ENCODE measurements around the gene TRIM14. TPM values are rescaled to one million over a fixed set of nuclear protein-coding genes. Genes with fewer than 3 reads are reported as not detected.

The TRIM14 gene, protein sequence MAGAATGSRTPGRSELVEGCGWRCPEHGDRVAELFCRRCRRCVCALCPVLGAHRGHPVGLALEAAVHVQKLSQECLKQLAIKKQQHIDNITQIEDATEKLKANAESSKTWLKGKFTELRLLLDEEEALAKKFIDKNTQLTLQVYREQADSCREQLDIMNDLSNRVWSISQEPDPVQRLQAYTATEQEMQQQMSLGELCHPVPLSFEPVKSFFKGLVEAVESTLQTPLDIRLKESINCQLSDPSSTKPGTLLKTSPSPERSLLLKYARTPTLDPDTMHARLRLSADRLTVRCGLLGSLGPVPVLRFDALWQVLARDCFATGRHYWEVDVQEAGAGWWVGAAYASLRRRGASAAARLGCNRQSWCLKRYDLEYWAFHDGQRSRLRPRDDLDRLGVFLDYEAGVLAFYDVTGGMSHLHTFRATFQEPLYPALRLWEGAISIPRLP
- 1 to 10 TPM; 1.8 to 2.0 TPM for total RNA-seq

DNA sequence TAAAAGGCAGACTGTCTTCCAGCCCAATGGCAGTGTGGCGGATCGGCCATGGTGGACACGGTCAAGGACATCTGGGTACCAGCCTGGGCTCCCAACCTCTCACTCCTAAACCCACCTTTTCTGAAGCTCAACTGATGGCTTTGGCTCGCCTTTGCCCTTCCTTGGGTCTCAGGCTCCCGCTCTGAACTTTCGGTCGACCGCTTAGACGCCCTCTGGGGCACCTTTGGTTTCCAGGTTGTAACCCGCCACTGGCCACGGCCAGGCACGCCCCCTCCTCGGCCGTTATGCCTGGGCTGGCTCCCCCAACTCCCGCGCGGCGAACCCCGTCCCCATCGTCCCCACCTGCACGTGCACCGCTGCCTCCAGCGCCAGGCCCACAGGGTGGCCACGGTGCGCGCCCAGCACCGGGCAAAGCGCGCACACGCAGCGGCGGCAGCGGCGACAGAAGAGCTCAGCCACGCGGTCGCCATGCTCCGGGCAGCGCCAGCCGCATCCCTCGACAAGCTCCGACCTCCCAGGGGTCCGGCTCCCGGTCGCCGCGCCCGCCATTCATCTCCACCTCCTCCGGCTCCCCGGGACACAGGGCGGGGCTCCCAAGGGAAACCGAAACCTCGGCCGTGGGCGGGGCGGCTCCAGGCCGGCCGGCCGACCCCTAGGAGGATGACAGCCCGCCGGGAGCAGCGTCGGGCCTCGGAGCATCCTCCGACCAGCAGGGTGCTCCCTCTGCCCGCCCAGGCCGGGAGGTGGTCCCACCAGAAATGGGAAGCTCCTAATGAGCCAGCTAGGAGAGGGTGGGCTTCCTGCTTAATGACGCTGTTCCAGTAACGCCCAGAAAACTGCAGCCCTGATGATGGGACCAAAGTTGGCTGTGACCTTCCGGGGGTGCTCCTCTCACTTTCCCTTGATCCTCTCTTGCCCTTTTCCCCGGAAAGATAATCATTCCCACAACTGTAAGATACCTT is at the start of gene TRIM14:
TRIM14 (minus strand) TSS at position 583 of the 962 bp plus-strand sequence; CDS start at position 549, 34 bp downstream.
- no peak for DNase-seq (ENCODE audit: low spot score)

DNA sequence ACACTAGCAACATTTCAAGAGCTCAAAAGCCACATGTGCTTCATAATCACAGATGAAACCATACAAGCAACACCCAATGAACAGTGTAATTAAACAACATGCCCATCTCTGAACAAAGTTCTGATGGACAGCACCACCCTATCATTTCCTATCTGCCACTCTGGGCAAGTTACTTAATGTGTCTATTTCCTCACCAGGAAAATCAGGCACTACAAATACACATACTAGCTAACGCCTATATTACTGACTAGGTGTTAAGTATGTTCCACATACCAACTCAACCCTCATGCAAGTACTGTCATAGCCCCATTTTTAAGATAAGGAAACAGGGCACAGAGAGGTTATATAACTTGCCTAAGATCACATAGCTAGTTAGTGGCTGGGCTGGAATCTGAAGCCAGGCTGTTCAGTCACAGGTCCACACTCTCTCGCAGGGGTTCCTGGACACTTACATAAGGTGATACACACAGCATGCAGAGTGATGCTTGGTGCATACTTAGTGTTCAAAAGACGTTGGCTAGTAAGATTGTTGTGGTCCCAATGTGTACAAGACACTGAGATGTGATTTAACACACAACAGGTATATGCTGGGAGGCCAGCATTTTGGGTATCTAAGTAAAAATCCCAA is 49.2 kb upstream of the TRIM14 start:
- Histone ChIP-seq H3K4me3 (no peak overlapping the region), H3K4me1 (no peaks in the 10 kb centered on the region), H3K36me3 (no peaks in the 10 kb centered on the region), H3K9me3 (no peaks in the 10 kb centered on the region), H3K27ac (no peak overlapping the region), H3K27me3 (no peaks in the 10 kb centered on the region)
- TF ChIP-seq, protein P1, sequence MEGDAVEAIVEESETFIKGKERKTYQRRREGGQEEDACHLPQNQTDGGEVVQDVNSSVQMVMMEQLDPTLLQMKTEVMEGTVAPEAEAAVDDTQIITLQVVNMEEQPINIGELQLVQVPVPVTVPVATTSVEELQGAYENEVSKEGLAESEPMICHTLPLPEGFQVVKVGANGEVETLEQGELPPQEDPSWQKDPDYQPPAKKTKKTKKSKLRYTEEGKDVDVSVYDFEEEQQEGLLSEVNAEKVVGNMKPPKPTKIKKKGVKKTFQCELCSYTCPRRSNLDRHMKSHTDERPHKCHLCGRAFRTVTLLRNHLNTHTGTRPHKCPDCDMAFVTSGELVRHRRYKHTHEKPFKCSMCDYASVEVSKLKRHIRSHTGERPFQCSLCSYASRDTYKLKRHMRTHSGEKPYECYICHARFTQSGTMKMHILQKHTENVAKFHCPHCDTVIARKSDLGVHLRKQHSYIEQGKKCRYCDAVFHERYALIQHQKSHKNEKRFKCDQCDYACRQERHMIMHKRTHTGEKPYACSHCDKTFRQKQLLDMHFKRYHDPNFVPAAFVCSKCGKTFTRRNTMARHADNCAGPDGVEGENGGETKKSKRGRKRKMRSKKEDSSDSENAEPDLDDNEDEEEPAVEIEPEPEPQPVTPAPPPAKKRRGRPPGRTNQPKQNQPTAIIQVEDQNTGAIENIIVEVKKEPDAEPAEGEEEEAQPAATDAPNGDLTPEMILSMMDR (IDR thresholded peaks at IDR 0.05) = no peak
- DNase-seq (ENCODE audit: low spot score) = no peak

More for the DNA sequence above, at the start of gene TRIM14:
- TF ChIP-seq, protein P1 (IDR thresholded peaks at IDR 0.05) = no peak
- H3K27ac ChIP-seq = peak within 1 kb of the TSS; percentile 7 to 31
- H3K27me3 ChIP-seq = no peaks in the 10 kb centered on the region
- peak within 1 kb of the TSS; percentile 45 to 59 for H3K4me3 ChIP-seq
- H3K9me3 ChIP-seq = no peaks in the 10 kb centered on the region
- no peaks in the 10 kb centered on the region for H3K36me3 ChIP-seq
- peaks cover 0 to 10% of the 10 kb centered on the region in 2 donors for H3K4me1 ChIP-seq

DNA sequence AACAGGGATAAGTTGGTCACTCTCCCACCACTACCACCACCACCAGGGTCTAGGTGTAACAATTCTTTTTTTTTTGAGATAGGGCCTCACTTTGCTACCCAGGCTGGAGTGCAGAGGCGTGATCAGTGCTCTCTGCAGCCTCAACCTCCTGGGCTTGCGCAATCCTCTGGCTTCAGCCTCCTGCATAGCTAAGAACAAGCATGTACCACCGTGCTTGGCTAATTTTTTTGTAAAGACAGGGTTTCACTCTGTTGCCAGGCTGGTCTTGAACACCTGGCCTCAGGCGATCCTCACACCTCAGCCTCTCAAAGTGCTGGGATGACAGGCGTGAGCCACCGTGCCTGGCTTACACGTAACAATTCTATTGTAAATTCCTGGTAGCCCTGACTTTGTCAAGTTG is 45.9 kb upstream of the TRIM14 start:
- H3K27me3 ChIP-seq = no peaks in the 10 kb centered on the region
- no peak for DNase-seq (ENCODE audit: low spot score)
- no peaks in the 10 kb centered on the region for H3K36me3 ChIP-seq
- H3K4me1 ChIP-seq = no peaks in the 10 kb centered on the region
- no peak overlapping the region for H3K4me3 ChIP-seq
- TF ChIP-seq, protein P1 (IDR thresholded peaks at IDR 0.05) = no peak
- no peak overlapping the region for H3K27ac ChIP-seq
- H3K9me3 ChIP-seq = no peaks in the 10 kb centered on the region

DNA sequence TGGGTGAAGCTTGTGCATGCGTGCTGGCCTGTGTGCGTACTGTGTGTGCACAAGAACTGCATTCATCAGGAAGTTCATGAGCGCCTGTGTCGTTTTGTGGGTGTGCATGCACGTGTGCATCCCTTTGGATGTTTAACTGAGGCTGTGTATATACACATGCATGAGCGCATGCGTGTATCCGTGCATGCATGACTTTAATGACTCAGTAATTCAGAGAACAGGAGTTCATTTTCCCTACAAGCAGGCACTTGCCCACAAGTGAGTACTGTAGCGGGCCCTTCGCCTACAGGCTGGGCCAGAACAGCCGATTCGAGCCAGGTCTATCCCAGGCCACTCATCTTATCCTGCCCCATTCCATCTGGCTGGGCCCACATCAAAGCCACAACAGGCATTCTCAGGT is 43.6 kb upstream of the TRIM14 start:
- no peak overlapping the region for H3K4me3 ChIP-seq
- TF ChIP-seq, protein P1 (IDR thresholded peaks at IDR 0.05) = no peak
- H3K27me3 ChIP-seq = no peaks in the 10 kb centered on the region
- H3K27ac ChIP-seq = no peak overlapping the region
- H3K36me3 ChIP-seq = no peaks in the 10 kb centered on the region
- no peaks in the 10 kb centered on the region for H3K4me1 ChIP-seq
- no peak for DNase-seq (ENCODE audit: low spot score)
- no peaks in the 10 kb centered on the region for H3K9me3 ChIP-seq

DNA sequence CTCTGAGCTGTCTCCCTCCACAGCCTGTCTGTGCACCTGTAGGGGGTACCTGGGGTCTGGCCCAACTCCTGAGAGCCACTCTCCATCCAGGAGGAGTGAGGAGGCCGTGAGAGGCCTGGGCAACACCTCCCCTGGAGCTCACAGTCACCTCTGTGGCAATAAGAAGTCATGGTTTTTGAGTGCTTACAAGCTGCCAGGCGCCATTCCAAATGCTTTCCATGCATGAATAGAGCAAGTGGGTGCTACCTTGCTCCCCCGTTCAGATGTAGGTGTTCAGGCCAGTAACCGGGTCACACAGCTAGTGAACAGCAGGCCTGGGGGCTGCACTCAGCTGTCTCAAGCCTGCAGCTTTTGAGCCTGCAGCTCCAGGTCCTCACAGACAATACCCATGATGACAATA is 42.8 kb upstream of the TRIM14 start:
- Histone ChIP-seq H3K27me3 (no peaks in the 10 kb centered on the region), H3K9me3 (no peaks in the 10 kb centered on the region), H3K4me1 (no peaks in the 10 kb centered on the region), H3K4me3 (no peak overlapping the region), H3K36me3 (no peaks in the 10 kb centered on the region), H3K27ac (no peak overlapping the region)
- TF ChIP-seq, protein P1 (IDR thresholded peaks at IDR 0.05) = no peak
- no peak for DNase-seq (ENCODE audit: low spot score)

All from right atrium auricular region (tissue), 2 donors.